Psoas muscle (tissue), 8 donors: ENCODE results near the gene RDH5. TPM values are rescaled to one million over a fixed set of nuclear protein-coding genes. Genes with fewer than 3 reads are reported as not detected.

ENCODE experiments used
- ATAC-seq, 4 donors: fragments of 200-7000 bp; cut with Tn5 transposase; one replicate each; pipeline ENCODE4 v1.9.1; 2020; ENCODE audit warnings: moderate library complexity in 3 of 4, mild to moderate bottlenecking in 2 of 4
- DNase-seq, 2 donors: peaks; one replicate each; pipeline ENCODE4 v3.0.0-alpha.2; 2020
- H3K27ac ChIP-seq: fragments of 200-600 bp; one replicate; pipeline ENCODE4 v1.8.0; 2022
- H3K27me3 ChIP-seq, 3 donors: fragments of 200-600 bp in 1 of 3; one replicate each; pipeline versions ENCODE4 v1.6.1 to v1.8.0; 2013 to 2022; ENCODE audit warnings: low read length in 2 of 3, mild to moderate bottlenecking in 2 of 3, moderate library complexity in 1 of 3; ENCODE audit not compliant: insufficient read depth in 3 of 3
- H3K36me3 ChIP-seq, 2 donors: fragments of 200-600 bp in 1 of 2; one replicate each; pipeline versions ENCODE4 v1.6.1 to v1.8.0; 2013 to 2022; ENCODE audit warnings: low read depth in 1 of 2, mild to moderate bottlenecking in 1 of 2, moderate library complexity in 1 of 2; ENCODE audit not compliant: insufficient read depth in 1 of 2
- H3K4me1 ChIP-seq: fragments of 200-600 bp; one replicate; pipeline ENCODE4 v1.8.0; 2022
- H3K4me3 ChIP-seq: fragments of 200-600 bp; one replicate; pipeline ENCODE4 v1.8.0; 2022; ENCODE audit warnings: mild to moderate bottlenecking
- H3K9me3 ChIP-seq: fragments of 200-600 bp; one replicate; pipeline ENCODE4 v1.8.0; 2022
- WGBS, 3 donors: extraction: QIAGEN DNeasy Blood & Tissue Kit; methylation state at CpG; one replicate each; pipeline versions ENCODE4 v1.1.6 to v1.1.7; 2013; 5-methylcytosine and 5-hydroxymethylcytosine counted together
- intact Hi-C, 2 donors: fragments of 100-400 bp; cut with DNase I; formaldehyde crosslinking; loops; one replicate each; pipeline versions ENCODE4 v1.11.0 to v1.14.2; 2022
- polyA plus RNA-seq, 3 donors: library from polyadenylated mRNA; stranded (reverse); fragments of 200-250 nt; gene quantifications; one replicate each; pipeline ENCODE4 v1.2.3, GENCODE V29; 2013
- total RNA-seq, 4 donors: library from RNA; stranded (reverse); fragmentation: NEBNext Ultra II Directional in 2 of 4; extraction: Animal tissue kit (Norgen Biotek cat#: 25700) in 2 of 4; gene quantifications; one replicate each; pipeline versions ENCODE4 v1.2.1 to v1.2.4, GENCODE V29; 2021 to 2023
- TF ChIP-seq, protein P1 (sequence below): fragments of 200-600 bp; IDR thresholded peaks from one replicate; pipeline ENCODE4 v1.8.0; 2022; ENCODE audit warnings: antibody characterized with exemption
- donor health status: healthy with polysubstance abuse.
- donor health status: DM: no; HTN: no; CAD: no; lungs with moderate emphysema.
- donor health status: Bipolar disorder and iron deficiency.
- donor health status: healthy.
- donor health status: DM: yes; HTN: yes; CAD: no.
- donor health status: DM: no; HTN: no; CAD: no.
- donor health status: DM: no; HTN: no; CAD: no.
- donor health status: DM: yes; HTN: yes; CAD: no.

The RDH5 gene
- total and polyA plus RNA-seq, 7 donors, result 7.0 to 25.4 (median 11.9) TPM

DNA sequence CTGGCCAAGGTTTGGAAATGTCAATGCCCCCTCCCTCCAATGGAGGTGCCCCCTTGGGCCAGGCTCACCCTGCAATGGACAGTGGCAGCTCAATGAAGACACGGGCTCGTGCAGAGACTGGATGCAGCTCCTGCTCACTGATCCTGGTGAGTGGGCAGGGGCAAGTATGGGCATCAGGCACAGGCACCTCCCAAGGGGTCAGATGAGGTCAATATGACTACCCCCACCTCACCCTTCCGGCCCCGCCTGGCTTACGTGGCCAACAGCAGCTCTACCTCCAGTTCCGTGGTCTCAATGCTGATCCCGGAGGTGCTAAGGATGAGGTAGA lies 26.0 kb upstream of the RDH5 start:
- 86 to 92% (median 91%) methylated on average over 7 of the region's 7 CpGs for WGBS, 3 donors
- no peaks in the 10 kb centered on the region for H3K9me3 ChIP-seq
- H3K36me3 ChIP-seq, result peaks cover 0 to 89% of the 10 kb centered on the region in 2 donors
- H3K27me3 ChIP-seq, result no peaks in the 10 kb centered on the region
- TF ChIP-seq, protein P1, sequence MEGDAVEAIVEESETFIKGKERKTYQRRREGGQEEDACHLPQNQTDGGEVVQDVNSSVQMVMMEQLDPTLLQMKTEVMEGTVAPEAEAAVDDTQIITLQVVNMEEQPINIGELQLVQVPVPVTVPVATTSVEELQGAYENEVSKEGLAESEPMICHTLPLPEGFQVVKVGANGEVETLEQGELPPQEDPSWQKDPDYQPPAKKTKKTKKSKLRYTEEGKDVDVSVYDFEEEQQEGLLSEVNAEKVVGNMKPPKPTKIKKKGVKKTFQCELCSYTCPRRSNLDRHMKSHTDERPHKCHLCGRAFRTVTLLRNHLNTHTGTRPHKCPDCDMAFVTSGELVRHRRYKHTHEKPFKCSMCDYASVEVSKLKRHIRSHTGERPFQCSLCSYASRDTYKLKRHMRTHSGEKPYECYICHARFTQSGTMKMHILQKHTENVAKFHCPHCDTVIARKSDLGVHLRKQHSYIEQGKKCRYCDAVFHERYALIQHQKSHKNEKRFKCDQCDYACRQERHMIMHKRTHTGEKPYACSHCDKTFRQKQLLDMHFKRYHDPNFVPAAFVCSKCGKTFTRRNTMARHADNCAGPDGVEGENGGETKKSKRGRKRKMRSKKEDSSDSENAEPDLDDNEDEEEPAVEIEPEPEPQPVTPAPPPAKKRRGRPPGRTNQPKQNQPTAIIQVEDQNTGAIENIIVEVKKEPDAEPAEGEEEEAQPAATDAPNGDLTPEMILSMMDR, result no peak
- intact Hi-C loops, result no loop called here
- DNase-seq (no peak), ATAC-seq (no peak)
- H3K4me3 ChIP-seq, result no peak overlapping the region
- no peaks in the 10 kb centered on the region for H3K4me1 ChIP-seq
- H3K27ac ChIP-seq, result no peak overlapping the region

DNA sequence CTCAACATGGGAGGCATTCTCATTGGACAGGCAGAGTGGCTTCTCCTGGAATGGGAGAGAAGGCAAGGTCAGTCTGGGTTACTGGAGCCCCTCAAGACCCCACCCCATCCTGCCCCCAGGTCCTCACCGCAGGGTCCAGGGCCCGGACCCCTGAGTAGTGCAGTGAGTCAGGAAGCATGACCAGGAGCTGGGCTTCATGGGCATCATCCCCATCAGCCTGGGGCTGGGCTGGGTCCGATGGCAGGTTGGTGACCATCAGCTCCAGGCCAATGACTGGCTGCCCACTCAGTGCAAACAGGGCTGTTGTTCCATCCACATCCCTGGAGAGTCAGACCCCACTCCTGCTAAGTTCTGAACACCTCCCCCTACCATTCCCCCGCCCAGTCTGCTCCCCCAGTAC lies 25.5 kb upstream of the RDH5 start:
- TF ChIP-seq, protein P1, result no peak
- no peak for DNase-seq
- 95 to 100% (median 97%) methylated on average over 4 of the region's 4 CpGs for WGBS, 3 donors
- Histone ChIP-seq H3K36me3 (peaks cover 0 to 89% of the 10 kb centered on the region in 2 donors), H3K4me1 (no peaks in the 10 kb centered on the region), H3K9me3 (no peaks in the 10 kb centered on the region), H3K4me3 (no peak overlapping the region), H3K27ac (no peak overlapping the region), H3K27me3 (no peaks in the 10 kb centered on the region)
- intact Hi-C loops, result no loop called here
- no peak for ATAC-seq

DNA sequence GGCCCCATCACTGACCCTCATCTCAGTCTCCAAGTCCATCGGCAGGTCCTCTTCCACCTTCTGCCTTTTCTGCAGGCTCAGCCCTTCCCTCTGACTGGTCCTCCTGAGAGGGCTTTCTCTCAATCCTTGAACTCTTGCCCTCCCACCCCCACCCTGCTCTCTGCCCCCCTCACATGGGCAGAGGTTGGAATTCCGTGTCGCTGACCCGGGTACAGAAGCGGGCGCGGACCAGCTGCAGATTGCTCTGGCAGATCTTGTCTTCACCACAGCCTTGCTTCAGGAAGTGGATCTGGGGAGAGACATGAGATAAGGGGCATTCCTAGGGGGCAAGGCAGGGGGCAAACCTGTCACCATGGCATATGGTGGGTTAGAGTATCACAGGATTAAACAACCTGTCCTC lies 24.8 kb upstream of the RDH5 start:
- intact Hi-C loops, result no loop called here
- H3K36me3 ChIP-seq, result peaks cover 0 to 96% of the 10 kb centered on the region in 2 donors
- ATAC-seq, result no peak
- no peaks in the 10 kb centered on the region for H3K27me3 ChIP-seq
- H3K9me3 ChIP-seq, result no peaks in the 10 kb centered on the region
- no peak for DNase-seq
- H3K27ac ChIP-seq, result no peak overlapping the region
- no peak overlapping the region for H3K4me3 ChIP-seq
- H3K4me1 ChIP-seq, result peaks cover 4% of the 10 kb centered on the region
- 73 to 76% (median 73%) methylated on average over 7 of the region's 7 CpGs for whole genome bisulfite sequencing, 3 donors
- TF ChIP-seq, protein P1, result no peak

DNA sequence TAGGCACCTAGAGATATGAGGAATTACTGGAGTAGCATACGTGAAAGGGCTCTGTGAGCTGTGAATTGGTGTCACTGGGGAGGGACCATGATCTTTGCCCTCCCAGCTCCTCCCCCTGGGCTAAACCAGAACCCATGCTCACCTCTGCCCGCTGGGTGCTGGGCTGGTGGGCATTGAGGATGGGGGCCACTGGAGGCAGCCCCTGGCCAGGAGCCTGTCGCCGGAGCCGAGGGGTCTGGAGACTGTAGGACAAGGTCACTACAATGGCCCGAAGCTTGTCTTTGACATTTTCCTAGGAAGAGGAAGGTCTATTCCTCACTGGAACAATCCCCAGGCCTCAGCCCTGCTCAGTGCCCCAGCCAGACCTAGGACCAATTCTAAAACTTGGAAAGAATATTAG lies 24.1 kb upstream of the RDH5 start:
- intact Hi-C loops, result no loop called here
- 86 to 89% (median 88%) methylated on average over 6 of the region's 6 CpGs for WGBS, 3 donors
- TF ChIP-seq, protein P1, result no peak
- H3K9me3 ChIP-seq, result no peaks in the 10 kb centered on the region
- H3K27me3 ChIP-seq, result no peaks in the 10 kb centered on the region
- no peak overlapping the region for H3K27ac ChIP-seq
- H3K36me3 ChIP-seq, result peaks cover 0 to 95% of the 10 kb centered on the region in 2 donors
- H3K4me1 ChIP-seq, result peaks cover 11% of the 10 kb centered on the region
- H3K4me3 ChIP-seq, result no peak overlapping the region
- no peak for DNase-seq
- no peak for ATAC-seq

DNA sequence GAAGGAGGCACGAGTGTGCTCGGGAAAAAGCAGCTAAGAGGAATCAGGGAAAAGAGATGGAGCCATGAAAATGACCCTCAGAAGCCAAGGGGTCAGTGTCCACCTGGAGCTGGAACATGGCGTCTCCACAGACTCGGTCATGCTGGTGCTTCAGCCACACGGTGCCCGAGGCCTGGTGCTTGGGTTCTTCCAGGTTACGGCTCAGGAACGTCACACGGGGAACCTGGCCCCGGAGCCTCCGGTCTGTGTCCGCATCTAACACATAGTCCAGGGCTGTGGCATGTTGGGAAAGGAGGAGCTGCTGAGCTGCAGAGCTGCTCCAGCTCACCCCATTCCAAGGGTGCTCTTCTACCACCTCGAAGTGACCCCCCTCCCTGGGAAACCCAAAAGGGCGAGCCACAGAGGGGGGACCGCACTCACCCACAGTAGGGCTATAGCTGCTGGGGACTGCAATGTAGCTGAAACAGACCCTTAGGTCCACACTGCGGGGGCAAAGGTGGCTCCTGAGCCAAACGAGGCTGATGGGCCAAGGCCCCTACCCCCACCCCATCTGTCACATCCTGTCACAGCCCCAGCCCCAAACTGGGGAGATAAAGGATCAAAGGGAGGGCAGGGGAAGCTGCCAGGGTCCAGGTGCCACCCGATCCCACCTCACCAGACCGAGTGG lies 23.3 kb upstream of the RDH5 start:
- Histone ChIP-seq H3K4me1 (peaks cover 19% of the 10 kb centered on the region), H3K27me3 (no peaks in the 10 kb centered on the region), H3K4me3 (no peak overlapping the region), H3K36me3 (peaks cover 0 to 94% of the 10 kb centered on the region in 2 donors), H3K9me3 (no peaks in the 10 kb centered on the region), H3K27ac (no peak overlapping the region)
- no peak for DNase-seq
- intact Hi-C loops, result no loop called here
- no peak for ATAC-seq
- TF ChIP-seq, protein P1, result no peak
- 78 to 82% (median 81%) methylated on average over 19 of the region's 19 CpGs for WGBS, 3 donors
